ELR (cell line): ENCODE results near the gene VN1R5.
"Not testable (repeated sequence)": the region's sequence is repeated elsewhere in the genome, so short reads cannot be mapped to it uniquely, and the experiment has no call there.

Experiments
- DNase-seq: peaks from one replicate; pipeline ENCODE4 v3.0.0-alpha.2; 2015; ENCODE audit warnings: low read depth

Gene VN1R5

DNA sequence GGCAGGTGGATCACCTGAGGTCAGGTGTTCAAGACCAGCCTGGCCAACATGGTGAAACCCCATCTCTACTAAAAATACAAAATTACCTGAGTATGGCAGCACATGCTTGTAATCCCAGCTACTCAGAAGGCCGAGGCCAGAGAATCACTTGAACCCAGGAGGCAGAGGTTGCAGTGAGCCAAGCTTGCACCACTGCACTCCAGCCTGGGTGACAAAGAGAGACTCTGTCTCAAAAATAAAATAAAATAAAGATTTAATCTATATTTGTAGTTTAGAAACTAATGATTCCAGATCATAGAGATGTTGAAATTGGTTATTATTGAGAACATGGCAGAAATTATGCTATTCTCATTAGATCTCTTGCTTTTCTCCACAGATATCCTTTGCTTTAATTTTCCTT lies at the start of gene VN1R5:
VN1R5 (plus strand) TSS at position 301 of the 400 bp plus-strand sequence.
- not testable (repeated sequence) for DNase-seq

DNA sequence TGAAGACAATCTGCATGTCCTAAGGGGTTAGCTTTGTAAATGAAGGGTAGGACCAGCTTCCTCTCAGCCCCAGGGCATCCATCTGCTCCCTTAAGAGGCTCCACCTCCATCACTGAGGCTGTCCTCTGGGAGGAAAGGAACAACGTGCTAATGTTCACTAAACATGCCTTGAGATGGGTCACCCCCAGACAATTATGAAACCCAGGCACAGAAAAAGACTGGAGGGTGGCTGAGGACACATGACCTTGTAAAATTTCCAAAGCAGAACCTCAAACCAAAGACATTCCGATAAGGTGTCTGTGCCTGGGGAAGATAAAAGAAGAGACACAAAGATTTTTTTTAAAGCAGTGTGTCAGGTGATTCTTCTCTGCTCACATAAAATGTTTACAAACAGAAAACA lies 46.5 kb upstream of the VN1R5 start:
- DNase-seq, result peak; percentile 20

GRCh38 chr1:247210062-247210375 lies 45.9 kb upstream of the VN1R5 start:
- no peak for DNase-seq

DNA sequence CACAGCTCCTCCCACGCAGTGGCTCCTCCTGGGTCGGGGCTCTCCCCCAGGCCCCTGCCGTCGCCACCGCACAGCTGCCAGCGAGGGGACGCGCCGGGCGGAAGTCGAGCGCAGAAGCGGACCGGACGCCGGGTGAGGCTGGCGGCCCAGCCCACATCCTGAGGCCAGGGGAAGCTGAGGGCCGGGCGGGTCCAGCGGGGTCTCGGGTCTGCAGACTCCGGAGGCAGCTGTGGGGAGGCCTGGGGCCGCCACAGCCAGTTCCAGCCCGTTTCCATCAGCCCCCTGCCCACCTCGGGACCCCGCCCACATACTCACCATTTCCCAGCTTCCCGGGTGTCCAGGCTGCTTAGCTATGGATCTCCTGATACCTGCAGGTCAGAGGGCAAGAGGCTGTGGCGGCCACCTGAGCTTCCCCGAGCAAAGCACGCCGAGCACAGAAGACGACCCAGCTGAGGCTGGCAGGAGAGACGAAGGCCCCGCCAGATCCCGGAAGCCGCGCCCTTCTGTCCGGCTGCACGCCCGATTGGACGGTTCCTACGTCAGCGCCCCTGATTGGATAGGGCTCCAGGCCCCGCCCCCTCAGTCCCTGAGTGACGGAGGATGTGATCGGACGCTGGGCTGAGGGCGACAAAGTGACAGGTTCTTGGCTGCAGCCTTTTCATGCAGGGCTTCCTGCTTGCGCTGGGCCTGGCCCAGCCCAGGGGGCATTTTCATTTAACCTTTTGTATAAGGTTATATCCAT lies 45.3 kb upstream of the VN1R5 start:
- DNase-seq, result peak; percentile 96

GRCh38 chr1:247211339-247211738 lies 44.5 kb upstream of the VN1R5 start:
- DNase-seq, result no peak

DNA sequence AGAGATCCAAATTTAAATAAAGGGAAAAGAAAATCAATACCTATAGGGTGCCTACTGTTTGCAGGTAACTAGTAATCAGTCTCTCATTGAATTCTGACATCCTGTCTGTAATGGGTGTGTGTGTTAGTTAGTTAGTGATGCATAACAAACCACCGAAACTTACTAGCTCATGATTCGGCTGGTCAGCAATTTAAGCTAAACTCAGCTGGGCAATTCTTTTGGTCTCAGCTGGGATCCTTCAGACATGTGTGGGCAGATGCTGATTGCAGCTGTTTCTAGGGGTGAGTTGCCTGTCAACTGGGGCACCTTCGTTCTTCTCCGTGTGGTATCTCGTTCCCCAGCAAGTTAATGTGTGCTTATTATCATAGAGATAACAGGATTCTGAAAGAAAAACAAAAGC lies 43.9 kb upstream of the VN1R5 start:
- DNase-seq, result no peak

GRCh38 chr1:247212627-247213617 lies 43.0 kb upstream of the VN1R5 start:
- DNase-seq, result no peak

DNA sequence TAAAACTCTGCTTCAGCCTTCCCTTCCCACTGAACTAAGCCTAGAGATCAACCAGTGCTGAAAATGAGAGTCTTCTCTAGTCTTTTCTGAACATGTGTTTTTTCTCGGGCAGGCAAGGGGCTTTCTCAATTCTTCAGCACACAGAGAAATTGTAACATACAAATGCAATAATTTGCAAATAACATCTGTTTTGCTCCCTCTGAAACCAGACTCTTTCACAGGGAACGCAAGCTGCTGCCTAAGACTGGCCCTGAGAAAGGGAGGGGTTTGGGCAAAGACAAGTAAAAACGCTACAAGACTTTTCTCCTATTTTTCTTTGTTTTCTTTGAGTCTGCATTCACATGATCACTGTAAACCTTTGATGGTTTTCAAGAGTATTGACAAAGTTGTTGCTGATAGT lies 39.6 kb upstream of the VN1R5 start:
- DNase-seq, result no peak

DNA sequence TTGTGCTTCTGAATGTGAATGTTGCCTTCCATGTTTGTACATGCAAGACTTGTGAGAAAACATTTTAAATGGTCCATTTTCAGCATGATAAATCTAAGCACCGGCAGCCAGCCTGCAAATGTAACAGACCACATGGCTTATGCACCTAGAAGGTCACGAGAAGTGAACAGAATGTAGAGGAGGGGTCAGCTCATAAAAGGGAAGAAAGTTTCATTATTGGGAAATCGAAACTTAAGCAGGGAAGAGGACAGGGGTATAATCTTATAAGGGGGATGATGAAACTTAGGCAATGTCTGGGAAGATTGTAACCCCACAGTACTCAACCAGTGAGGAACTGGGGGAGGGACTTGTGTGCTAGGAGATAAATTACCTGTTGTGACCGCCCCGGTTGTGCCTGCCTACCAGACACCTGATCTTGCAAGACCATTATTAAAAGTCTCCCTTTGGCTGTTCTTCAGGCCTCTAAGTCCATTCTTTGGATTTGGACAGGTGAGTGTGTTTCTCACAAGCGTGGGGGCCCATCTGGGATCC lies 37.7 kb upstream of the VN1R5 start:
- DNase-seq, result no peak

GRCh38 chr1:247220280-247220679 lies 35.6 kb upstream of the VN1R5 start:
- DNase-seq, result not testable (repeated sequence)

DNA sequence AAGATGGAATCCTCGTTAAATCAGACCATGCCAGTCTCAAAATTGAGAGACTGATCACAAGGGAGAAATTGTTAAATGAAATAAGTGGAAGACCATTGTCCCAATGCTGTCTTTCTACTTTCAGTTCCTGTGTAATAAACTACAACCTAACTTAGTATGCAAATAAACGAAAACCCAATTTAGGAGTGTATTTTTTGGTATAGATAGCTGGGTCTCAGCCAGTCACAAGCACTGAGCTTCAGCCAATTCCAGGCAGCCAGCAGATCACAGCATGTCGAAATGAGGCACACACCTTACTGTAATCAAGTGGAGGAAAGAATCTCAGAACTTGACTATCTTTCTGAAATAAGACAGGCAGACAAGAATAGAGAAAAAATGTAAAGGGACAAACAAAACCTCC lies 33.0 kb upstream of the VN1R5 start:
- DNase-seq, result no peak

GRCh38 chr1:247224822-247225221 lies 31.1 kb upstream of the VN1R5 start:
- no peak for DNase-seq

DNA sequence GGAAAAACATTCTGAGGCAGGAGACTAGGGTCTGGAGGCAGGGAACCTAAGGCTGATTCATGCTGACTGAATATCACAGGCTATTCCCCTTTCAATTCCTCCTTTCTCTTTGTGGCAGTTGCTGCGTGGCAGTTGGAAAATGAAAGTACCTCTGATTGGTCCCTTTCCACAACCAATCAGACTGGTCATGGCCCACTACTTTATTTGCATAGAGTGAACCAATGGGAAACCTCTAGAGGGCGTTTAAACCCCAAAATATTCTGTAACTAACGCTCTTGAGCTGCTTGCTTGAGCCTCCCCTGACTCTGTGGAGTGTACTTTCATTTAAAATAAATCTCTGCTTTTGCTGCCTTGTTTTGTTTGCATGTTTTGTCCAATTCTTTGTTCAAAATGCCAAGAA lies 27.7 kb upstream of the VN1R5 start:
- DNase-seq, result peak; percentile 53

DNA sequence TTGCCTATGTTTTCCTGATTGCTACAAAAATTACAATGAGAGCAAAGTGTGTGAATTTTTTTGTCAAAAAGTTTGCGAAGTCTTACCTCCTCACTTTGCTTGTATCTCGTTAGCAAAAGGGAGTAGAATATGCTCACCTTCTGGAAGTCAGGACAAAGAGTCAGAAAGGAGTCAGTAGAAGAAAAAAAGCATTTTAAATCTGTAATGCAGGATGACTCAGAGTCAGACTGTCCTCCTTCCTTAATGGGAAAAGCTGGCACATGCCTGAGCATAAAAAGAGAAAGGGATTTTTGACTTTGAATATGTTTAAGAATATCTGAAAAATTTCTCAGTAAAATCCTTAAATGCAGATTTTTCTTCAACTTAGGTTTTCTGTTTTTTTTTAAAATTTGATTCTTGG lies 14.2 kb upstream of the VN1R5 start:
- DNase-seq, result peak; percentile 28

DNA sequence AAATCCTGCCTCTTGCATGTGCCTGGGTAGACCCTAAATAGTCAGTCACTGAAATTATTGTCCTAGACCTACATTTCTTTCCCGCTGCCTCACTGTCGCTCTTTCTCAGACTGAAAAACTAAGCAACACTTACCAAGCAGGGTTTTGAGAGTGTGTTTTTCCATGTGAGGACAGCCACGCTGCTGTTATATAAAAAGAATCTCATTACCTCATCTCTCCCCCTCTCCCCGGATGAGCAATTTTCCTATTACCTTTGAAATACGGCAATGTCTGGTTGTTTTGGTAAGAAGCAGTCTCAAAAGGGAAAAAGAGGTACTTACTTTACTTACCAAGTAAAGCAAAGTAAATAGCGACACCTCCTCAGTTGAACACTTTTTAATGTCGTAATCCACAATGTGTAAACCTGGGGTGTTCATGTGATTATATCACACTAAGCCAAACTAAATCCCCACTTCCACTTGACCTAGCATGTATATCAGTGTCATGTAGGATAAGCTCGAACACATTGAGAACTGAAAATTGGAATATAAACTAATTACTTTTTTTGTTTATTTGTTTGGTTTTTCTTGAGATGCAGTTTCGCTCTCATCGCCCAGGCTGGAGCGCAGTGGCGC lies 12.2 kb upstream of the VN1R5 start:
- no peak for DNase-seq

DNA sequence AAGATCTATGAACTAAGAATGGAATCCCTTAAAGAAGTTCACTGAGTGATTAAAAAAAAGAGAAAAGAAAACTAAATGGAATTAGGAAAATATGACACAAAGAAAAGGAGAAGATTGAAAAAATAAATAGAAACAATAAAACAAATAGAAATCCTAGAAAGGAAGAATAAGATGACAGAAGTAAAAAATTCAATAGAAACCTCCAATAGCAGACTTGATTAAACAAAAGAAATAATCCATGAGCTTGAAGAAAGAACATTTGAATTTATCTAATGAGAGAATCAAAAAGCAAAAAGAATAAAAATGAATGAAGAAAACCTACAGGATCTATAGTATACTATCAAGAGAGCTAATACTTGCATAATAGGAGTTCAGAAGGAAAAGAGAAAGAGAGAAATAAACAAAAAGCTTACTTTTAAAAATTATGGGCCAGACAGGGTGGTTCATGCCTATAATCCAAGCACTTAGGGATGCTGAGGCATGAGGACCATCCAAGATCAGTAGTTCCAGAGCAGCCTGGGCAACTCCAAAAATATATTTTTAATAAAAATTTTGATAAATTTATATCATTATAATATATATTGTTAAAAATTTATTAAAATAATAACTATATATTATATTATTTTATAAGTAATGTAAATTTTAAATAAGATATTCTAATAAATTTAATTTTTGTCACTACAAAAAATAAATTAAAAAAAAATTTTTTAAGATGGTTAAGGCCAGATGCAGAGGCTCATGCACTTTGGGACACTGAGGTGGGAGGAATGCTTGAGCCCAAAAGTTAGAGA lies 9.4 kb upstream of the VN1R5 start:
- DNase-seq, result no peak

- no peak for DNase-seq
These were observed 8.3 kb upstream of the VN1R5 start for GRCh38 chr1:247247568-247247967.

DNA sequence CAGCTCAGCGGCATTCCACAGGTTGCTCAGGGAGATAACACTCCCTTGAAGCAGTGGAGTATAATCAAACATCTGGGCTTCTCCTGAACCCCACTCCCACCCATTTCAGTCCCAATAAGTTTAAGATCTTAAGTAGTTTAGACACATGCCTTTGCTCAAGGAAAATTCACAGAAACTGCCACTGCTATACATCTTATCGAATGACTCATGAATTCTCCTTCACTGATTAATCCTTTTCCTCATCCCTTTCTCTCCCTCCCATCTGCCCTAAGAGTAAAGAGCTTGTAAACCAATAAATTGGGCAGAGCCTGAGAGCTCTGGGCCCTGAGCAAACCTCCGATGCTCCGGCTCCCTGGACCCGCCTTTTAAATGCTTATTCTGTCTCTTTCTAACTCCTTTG lies 10.2 kb downstream of the VN1R5 start:
- DNase-seq, result peak; percentile 78

- peak; percentile 5 for DNase-seq
These were observed 12.6 kb downstream of the VN1R5 start for GRCh38 chr1:247268390-247269045.

- no peak for DNase-seq
These were observed 13.3 kb downstream of the VN1R5 start for GRCh38 chr1:247269133-247269532.

GRCh38 chr1:247270003-247270402 lies 14.1 kb downstream of the VN1R5 start:
- DNase-seq, result no peak
